ENCODE data around the gene DSTYK. TPM values are rescaled to one million over a fixed set of nuclear protein-coding genes. Genes with fewer than 3 reads are reported as not detected.

Gene DSTYK
- total and polyA plus RNA-seq, 2 donors (not counting 3 experiments of a cell fraction or from before 2014, with no cell fraction given) = 3.6 to 8.7 TPM

GRCh38 chr1:205147191-205147835, 64.2 kb downstream of the DSTYK start:
- H3K4me2 ChIP-seq (ENCODE audit: insufficient read depth, low read length) = no peak overlapping the region
- no peaks in the 10 kb centered on the region for H3K9me1 ChIP-seq (replicated peaks; ENCODE audit: control insufficient read depth, extremely low read depth, insufficient read depth, low read length)
- no peaks in the 10 kb centered on the region for H3K9me3 ChIP-seq (replicated peaks; ENCODE audit: control insufficient read depth, insufficient read depth, low read length)
- H4K20me1 ChIP-seq (replicated peaks; ENCODE audit: control insufficient read depth, extremely low read depth, insufficient read depth, low read length) = no peaks in the 10 kb centered on the region
- H3K4me3 ChIP-seq (replicated peaks in 1 of 3; ENCODE audit: insufficient read depth in 1 of 3, low read depth in 1 of 3, low read length in 3 of 3) = no peak overlapping the region
- BruUV-seq (replicated peaks) = no TSS peak
- no peak overlapping the region for H2AFZ ChIP-seq (ENCODE audit: low read depth, low read length)
- no peaks in the 10 kb centered on the region for H3K27me3 ChIP-seq (ENCODE audit: control insufficient read depth in 2 of 2, insufficient read depth in 2 of 2, low read length in 2 of 2)
- CTCF ChIA-PET = interaction anchor here (2.2 kb wide), 1 partner anchor 25 kb away, joined by 7 read pairs; the partner anchor contains the start of gene RBBP5
- no peak overlapping the region for H3K27ac ChIP-seq (ENCODE audit: insufficient read depth, low read depth, low read length)
- dilution Hi-C loops (cut with MboI; ENCODE audit: extremely low pct_ligation_motif_present, low sequenced_read_pairs) (no loop called here), intact Hi-C loops (cut with micrococcal nuclease) (no loop called here)
- H3K9ac ChIP-seq (replicated peaks; ENCODE audit: extremely low read depth, insufficient read depth, low read length) = no peak overlapping the region
- H3K4me1 ChIP-seq (ENCODE audit: control insufficient read depth, extremely low read depth, insufficient read depth, low read length) = peaks cover 19% of the 10 kb centered on the region
- DNase-seq (ENCODE audit: low read depth, low spot score) = no peak
- H3K36me3 ChIP-seq (ENCODE audit: control insufficient read depth in 2 of 2, extremely low read depth in 1 of 2, insufficient read depth in 2 of 2, low read length in 2 of 2) = peaks cover 3 to 5% of the 10 kb centered on the region in 2 experiments
- FAIRE-seq = no peak
- no peaks in the 10 kb centered on the region for H3K79me2 ChIP-seq (ENCODE audit: control insufficient read depth, insufficient read depth, low read length)
- POLR2A ChIA-PET = interaction anchor here (0.6 kb wide), 1 partner anchor 26 kb away, joined by 6 read pairs; no protein-coding TSS in a partner anchor
- no peak for TF ChIP-seq EZH2 (IDR thresholded peaks at IDR 0.05; ENCODE audit: borderline replicate concordance, low read depth, low read length, severe bottlenecking)
- no peak for TF ChIP-seq MAX (IDR thresholded peaks at IDR 0.05; ENCODE audit: insufficient read depth, insufficient read length)
- no peak for TF ChIP-seq GATA2 (IDR thresholded peaks at IDR 0.05; ENCODE audit: insufficient read depth, insufficient read length, low read depth, low read length)
- TF ChIP-seq CTCF (IDR thresholded peaks at IDR 0.05; ENCODE audit: extremely low read depth in 1 of 2, insufficient read depth in 1 of 2, low read depth in 1 of 2, low read length in 2 of 2) = no peak
- no peak for TF ChIP-seq POLR2AphosphoS5 (IDR thresholded peaks at IDR 0.05; ENCODE audit: insufficient read depth, low read depth, low read length)
- TF ChIP-seq JUN (IDR thresholded peaks at IDR 0.05; ENCODE audit: borderline replicate concordance, insufficient read depth, insufficient read length, low read depth) = no peak
- no peak for TF ChIP-seq POLR2A (IDR thresholded peaks at IDR 0.05; ENCODE audit: low read depth, low read length)
